DOHH2 (cell line): ENCODE measurements around the gene PAFAH2.

ENCODE experiments used
- H3F3A ChIP-seq: fragments of 200-600 bp; sonication (generic), shearing (Covaris generic); 2 replicates; pipeline ENCODE4 v1.6.0; 2016; ENCODE audit warnings: antibody characterized with exemption, mild to moderate bottlenecking; ENCODE audit not compliant: control insufficient read depth, insufficient read depth
- H3K27ac ChIP-seq: fragments of 200-600 bp; sonication (generic); 2 replicates; pipeline ENCODE4 v1.5.1; 2014; ENCODE audit warnings: low read depth, mild to moderate bottlenecking, low read length, moderate library complexity
- H3K27me3 ChIP-seq: fragments of 200-600 bp; sonication (generic); 2 replicates; pipeline ENCODE4 v1.6.1; 2014; ENCODE audit warnings: mild to moderate bottlenecking, low read length, mixed read lengths; ENCODE audit not compliant: control insufficient read depth
- H3K36me3 ChIP-seq: fragments of 200-600 bp; sonication (generic); 2 replicates; pipeline ENCODE4 v1.6.1; 2014; ENCODE audit warnings: mild to moderate bottlenecking, low read length, moderate library complexity, mixed read lengths; ENCODE audit not compliant: control insufficient read depth
- H3K4me1 ChIP-seq: fragments of 200-600 bp; sonication (generic); 2 replicates; pipeline ENCODE4 v1.6.1; 2014; ENCODE audit warnings: mild to moderate bottlenecking, low read length, mixed read lengths; ENCODE audit not compliant: control insufficient read depth
- H3K4me2 ChIP-seq: fragments of 200-600 bp; sonication (generic); 2 replicates; pipeline ENCODE4 v1.6.0; 2014; ENCODE audit warnings: mild to moderate bottlenecking, low read length, moderate library complexity
- H3K4me3 ChIP-seq: fragments of 200-600 bp; sonication (generic); 2 replicates; pipeline ENCODE4 v1.5.1; 2014; ENCODE audit warnings: mild to moderate bottlenecking, low read length, mixed read lengths
- H3K79me2 ChIP-seq: fragments of 200-600 bp; sonication (generic); 2 replicates; pipeline ENCODE4 v1.6.1; 2014; ENCODE audit warnings: mild to moderate bottlenecking, low read length, mixed read lengths; ENCODE audit not compliant: control insufficient read depth
- H3K9me2 ChIP-seq: fragments of 200-600 bp; sonication (generic); replicated peaks from 2 replicates; pipeline ENCODE4 v1.6.1; 2014; ENCODE audit warnings: mild to moderate bottlenecking, low read length, mixed read lengths; ENCODE audit not compliant: control insufficient read depth
- H3K9me3 ChIP-seq: fragments of 200-600 bp; sonication (generic); 2 replicates; pipeline ENCODE4 v1.6.1; 2014; ENCODE audit warnings: antibody characterized with exemption, low read length, mixed read lengths; ENCODE audit not compliant: control insufficient read depth, insufficient read depth
- H4K20me1 ChIP-seq: fragments of 200-600 bp; sonication (generic); 2 replicates; pipeline ENCODE4 v1.6.0; 2014; ENCODE audit warnings: low read depth, mild to moderate bottlenecking, antibody characterized with exemption, low read length, moderate library complexity; ENCODE audit not compliant: control insufficient read depth, insufficient read depth
- CTCF ChIP-seq: fragments of 200-600 bp; sonication (generic); IDR thresholded peaks from one replicate; pipeline ENCODE4 v1.5.1; 2014; ENCODE audit warnings: antibody characterized with exemption, mild to moderate bottlenecking, low read depth, low read length; ENCODE audit not compliant: poor library complexity, severe bottlenecking
- EZH2phosphoT487 ChIP-seq: fragments of 200-600 bp; sonication (generic); IDR thresholded peaks from 2 replicates; pipeline ENCODE4 v1.6.1; 2017; ENCODE audit warnings: borderline replicate concordance, mild to moderate bottlenecking, antibody characterized with exemption, low read length, moderate library complexity, mixed read lengths

The PAFAH2 gene

GRCh38 chr1:26032656-26033357 is 34.9 kb upstream of the PAFAH2 start:
- Histone ChIP-seq H3K4me1 (peaks cover 10% of the 10 kb centered on the region), H3K4me2 (no peak overlapping the region), H3K9me3 (no peaks in the 10 kb centered on the region), H3K4me3 (no peak overlapping the region), H3K27me3 (peaks cover 8% of the 10 kb centered on the region), H3F3A (no peaks in the 10 kb centered on the region), H3K27ac (no peak overlapping the region), H3K9me2 (no peaks in the 10 kb centered on the region), H3K79me2 (no peaks in the 10 kb centered on the region), H3K36me3 (no peaks in the 10 kb centered on the region), H4K20me1 (no peaks in the 10 kb centered on the region)
- TF ChIP-seq EZH2phosphoT487 = no peak
- no peak for TF ChIP-seq CTCF

GRCh38 chr1:26031611-26032220 is 33.9 kb upstream of the PAFAH2 start:
- Histone ChIP-seq H3K36me3 (no peaks in the 10 kb centered on the region), H3K27me3 (peaks cover 11% of the 10 kb centered on the region), H3K27ac (no peak overlapping the region), H3K9me2 (no peaks in the 10 kb centered on the region), H3K4me3 (no peak overlapping the region), H3K4me1 (peaks cover 10% of the 10 kb centered on the region), H3F3A (no peaks in the 10 kb centered on the region), H3K9me3 (no peaks in the 10 kb centered on the region), H3K4me2 (no peak overlapping the region), H4K20me1 (no peaks in the 10 kb centered on the region), H3K79me2 (no peaks in the 10 kb centered on the region)
- no peak for TF ChIP-seq CTCF
- no peak for TF ChIP-seq EZH2phosphoT487

- TF ChIP-seq CTCF (no peak), EZH2phosphoT487 (no peak)
- no peaks in the 10 kb centered on the region for H3K36me3 ChIP-seq
- no peaks in the 10 kb centered on the region for H3K9me3 ChIP-seq
- H3K27ac ChIP-seq = no peak overlapping the region
- H3K9me2 ChIP-seq = no peaks in the 10 kb centered on the region
- H3K4me2 ChIP-seq = no peak overlapping the region
- no peaks in the 10 kb centered on the region for H3F3A ChIP-seq
- no peak overlapping the region for H3K4me3 ChIP-seq
- H3K4me1 ChIP-seq = peaks cover 8% of the 10 kb centered on the region
- H3K27me3 ChIP-seq = peaks cover 11% of the 10 kb centered on the region
- no peaks in the 10 kb centered on the region for H4K20me1 ChIP-seq
- H3K79me2 ChIP-seq = no peaks in the 10 kb centered on the region
These were observed 33.3 kb upstream of the PAFAH2 start for GRCh38 chr1:26031196-26031595.
